ENCODE data around the gene USP28.
A peak's percentile ranks its signal among the peaks of the same experiment; 100 is the strongest.
"Not testable (repeated sequence)": the region's sequence is repeated elsewhere in the genome, so short reads cannot be mapped to it uniquely, and the experiment has no call there.

The USP28 gene

GRCh38 chr11:113773416-113774173 is 101.8 kb downstream of the USP28 start, which contains the start of gene ZW10:
Gene ZW10, minus strand, starts transcription at chr11:113773692. Its CDS starts 26 bp downstream, at chr11:113773666.
- DNase-seq (ENCODE audit: low spot score): peak; percentile 95

GRCh38 chr11:113773092-113773415 is 102.3 kb downstream of the USP28 start:
- DNase-seq (ENCODE audit: low spot score): no peak

- DNase-seq (ENCODE audit: low spot score): no peak
These were observed 103.4 kb downstream of the USP28 start for GRCh38 chr11:113771964-113772363.

- no peak for DNase-seq (ENCODE audit: low spot score)
These were observed 110.7 kb downstream of the USP28 start for GRCh38 chr11:113764527-113765219.

GRCh38 chr11:113763040-113763439 is 112.3 kb downstream of the USP28 start:
- DNase-seq (ENCODE audit: low spot score): not testable (repeated sequence)

- DNase-seq (ENCODE audit: low spot score): no peak
These were observed 115.1 kb downstream of the USP28 start for GRCh38 chr11:113760241-113760640.

- DNase-seq (ENCODE audit: low spot score): no peak
These were observed 122.4 kb downstream of the USP28 start for GRCh38 chr11:113752932-113753331.

Data from activated CD4-positive, alpha-beta T cell treated with anti-CD3 and anti-CD28 coated beads, Interleukin-2, Interleukin-4, amounts not matched to agents 100 ng/mL and 50 ng/mL, durations not matched to agents 16 hours and 8 hours (primary cell).